Ishikawa (cell line): Measurements from ENCODE around the gene HOXA6.

Source experiments
- CEBPB ChIP-seq: IDR thresholded peaks from 2 replicates; pipeline ENCODE4 v1.6.1; 2012
- CREB1 ChIP-seq: IDR thresholded peaks from 2 replicates; pipeline ENCODE4 v1.6.1; 2012; ENCODE audit warnings: low read depth
- EGR1 ChIP-seq: IDR thresholded peaks from 2 replicates; pipeline ENCODE4 v1.6.1; 2012
- EP300 ChIP-seq: IDR thresholded peaks from 2 replicates; pipeline ENCODE4 v1.6.1; 2012; ENCODE audit warnings: borderline replicate concordance
- FOXM1 ChIP-seq: IDR thresholded peaks from 2 replicates; pipeline ENCODE4 v1.6.1; 2012; ENCODE audit warnings: low read depth, borderline replicate concordance
- MAX ChIP-seq: IDR thresholded peaks from 2 replicates; pipeline ENCODE4 v1.6.1; 2012
- NFIC ChIP-seq: IDR thresholded peaks from 2 replicates; pipeline ENCODE4 v1.6.1; 2012
- RAD21 ChIP-seq: IDR thresholded peaks from 2 replicates; pipeline ENCODE4 v1.6.1; 2012; ENCODE audit warnings: low read depth
- REST ChIP-seq: IDR thresholded peaks from 2 replicates; pipeline ENCODE4 v1.6.1; 2012; ENCODE audit warnings: low read depth, mild to moderate bottlenecking
- TAF1 ChIP-seq: IDR thresholded peaks from 2 replicates; pipeline ENCODE4 v1.6.1; 2012; ENCODE audit warnings: low read depth, mild to moderate bottlenecking
- TCF12 ChIP-seq: IDR thresholded peaks from 2 replicates; pipeline ENCODE4 v1.6.1; 2012; ENCODE audit warnings: low read depth
- TEAD4 ChIP-seq: IDR thresholded peaks from 2 replicates; pipeline ENCODE4 v1.6.1; 2012
- USF1 ChIP-seq: IDR thresholded peaks from 2 replicates; pipeline ENCODE4 v1.6.1; 2012
- YY1 ChIP-seq: IDR thresholded peaks from 2 replicates; pipeline ENCODE4 v1.6.1; 2012; ENCODE audit warnings: low read depth
- ZBTB7A ChIP-seq: IDR thresholded peaks from 2 replicates; pipeline ENCODE4 v1.6.1; 2012; ENCODE audit warnings: low read depth

The HOXA6 gene

GRCh38 chr7:27112955-27113949 lies 34.3 kb downstream of the HOXA6 start:
- TF ChIP-seq TEAD4 (no peak), EP300 (no peak), TAF1 (no peak), FOXM1 (no peak), NFIC (no peak), MAX (no peak), CREB1 (no peak), EGR1 (no peak), ZBTB7A (no peak), REST (no peak), CEBPB (no peak)

- TF ChIP-seq EGR1 (no peak), TEAD4 (no peak), CEBPB (no peak), EP300 (no peak), REST (no peak), FOXM1 (no peak), TAF1 (no peak), YY1 (no peak), ZBTB7A (no peak), CREB1 (no peak), USF1 (no peak), RAD21 (no peak), TCF12 (no peak), MAX (no peak)
Measured at GRCh38 chr7:27112361-27112760, 35.2 kb downstream of the HOXA6 start.

GRCh38 chr7:27111751-27112277 lies 35.8 kb downstream of the HOXA6 start:
- TF ChIP-seq EP300: no peak

- TF ChIP-seq USF1: no peak
- no peak for TF ChIP-seq REST
Measured at GRCh38 chr7:27111042-27111750, 36.4 kb downstream of the HOXA6 start.
